ENCODE measurements around the gene CLHC1. TPM values are rescaled to one million over a fixed set of nuclear protein-coding genes. Genes with fewer than 3 reads are reported as not detected.

CLHC1 gene
- total and polyA plus RNA-seq, 2 donors (not counting 3 experiments of a cell fraction or from before 2014, with no cell fraction given), result 2.4 to 12.3 TPM

GRCh38 chr2:55135491-55135890 lies 96.6 kb downstream of the CLHC1 start:
- no peaks in the 10 kb centered on the region for H3K79me2 ChIP-seq (ENCODE audit: control insufficient read depth, insufficient read depth, low read length)
- no peak overlapping the region for H2AFZ ChIP-seq (ENCODE audit: low read depth, low read length)
- intact Hi-C loops (cut with micrococcal nuclease), result no loop called here
- no peaks in the 10 kb centered on the region for H3K27me3 ChIP-seq (ENCODE audit: control insufficient read depth in 2 of 2, insufficient read depth in 2 of 2, low read length in 2 of 2)
- dilution Hi-C loops (cut with MboI; ENCODE audit: extremely low pct_ligation_motif_present, low sequenced_read_pairs), result no loop called here
- H3K9me3 ChIP-seq (replicated peaks; ENCODE audit: control insufficient read depth, insufficient read depth, low read length), result no peaks in the 10 kb centered on the region
- no peak for TF ChIP-seq MAX (IDR thresholded peaks at IDR 0.05; ENCODE audit: insufficient read depth, insufficient read length)
- H3K9ac ChIP-seq (replicated peaks; ENCODE audit: extremely low read depth, insufficient read depth, low read length), result no peak overlapping the region
- BruUV-seq (replicated peaks), result no TSS peak
- H3K4me3 ChIP-seq (replicated peaks in 1 of 3; ENCODE audit: insufficient read depth in 1 of 3, low read depth in 1 of 3, low read length in 3 of 3), result no peak overlapping the region
- H3K9me1 ChIP-seq (replicated peaks; ENCODE audit: control insufficient read depth, extremely low read depth, insufficient read depth, low read length), result no peaks in the 10 kb centered on the region
- POLR2A ChIA-PET, result no interaction called here
- H3K4me2 ChIP-seq (ENCODE audit: insufficient read depth, low read length), result no peak overlapping the region
- DNase-seq (ENCODE audit: low read depth, low spot score) (no peak), FAIRE-seq (no peak)
- H3K36me3 ChIP-seq (ENCODE audit: control insufficient read depth in 2 of 2, extremely low read depth in 1 of 2, insufficient read depth in 2 of 2, low read length in 2 of 2), result no peaks in the 10 kb centered on the region
- CTCF ChIA-PET, result no interaction called here
- H3K4me1 ChIP-seq (ENCODE audit: control insufficient read depth, extremely low read depth, insufficient read depth, low read length), result peaks cover 11% of the 10 kb centered on the region
- H3K27ac ChIP-seq (ENCODE audit: insufficient read depth, low read depth, low read length), result no peak overlapping the region
- H4K20me1 ChIP-seq (replicated peaks; ENCODE audit: control insufficient read depth, extremely low read depth, insufficient read depth, low read length), result no peaks in the 10 kb centered on the region

- no peaks in the 10 kb centered on the region for H3K79me2 ChIP-seq (ENCODE audit: control insufficient read depth, insufficient read depth, low read length)
- DNase-seq (ENCODE audit: low read depth, low spot score) (no peak), FAIRE-seq (peak; percentile 33)
- H3K36me3 ChIP-seq (ENCODE audit: control insufficient read depth in 2 of 2, extremely low read depth in 1 of 2, insufficient read depth in 2 of 2, low read length in 2 of 2), result no peaks in the 10 kb centered on the region
- H3K27me3 ChIP-seq (ENCODE audit: control insufficient read depth in 2 of 2, insufficient read depth in 2 of 2, low read length in 2 of 2), result no peaks in the 10 kb centered on the region
- no peak overlapping the region for H3K27ac ChIP-seq (ENCODE audit: insufficient read depth, low read depth, low read length)
- H3K4me3 ChIP-seq (replicated peaks in 1 of 3; ENCODE audit: insufficient read depth in 1 of 3, low read depth in 1 of 3, low read length in 3 of 3), result no peak overlapping the region
- no peaks in the 10 kb centered on the region for H3K9me1 ChIP-seq (replicated peaks; ENCODE audit: control insufficient read depth, extremely low read depth, insufficient read depth, low read length)
- dilution Hi-C loops (cut with MboI; ENCODE audit: extremely low pct_ligation_motif_present, low sequenced_read_pairs), result no loop called here
- BruUV-seq (replicated peaks), result no TSS peak
- H3K9ac ChIP-seq (replicated peaks; ENCODE audit: extremely low read depth, insufficient read depth, low read length), result no peak overlapping the region
- ChIA-PET POLR2A (no interaction called here), CTCF (interaction anchor here (1.0 to 1.7 kb wide), 8 partner anchors 13 to 84 kb away, joined by 3 to 5 read pairs (median 4); partner anchors contain the start of gene RTN4)
- H3K9me3 ChIP-seq (replicated peaks; ENCODE audit: control insufficient read depth, insufficient read depth, low read length), result no peaks in the 10 kb centered on the region
- no peak overlapping the region for H2AFZ ChIP-seq (ENCODE audit: low read depth, low read length)
- no peak for TF ChIP-seq MAX (IDR thresholded peaks at IDR 0.05; ENCODE audit: insufficient read depth, insufficient read length)
- TF ChIP-seq MYC (IDR thresholded peaks at IDR 0.05; ENCODE audit: low read depth, low read length), result no peak
- TF ChIP-seq CTCF (IDR thresholded peaks at IDR 0.05; ENCODE audit: extremely low read depth in 1 of 2, insufficient read depth in 1 of 2, low read depth in 1 of 2, low read length in 2 of 2), result no peak
- intact Hi-C loops (cut with micrococcal nuclease), result no loop called here
- H3K4me2 ChIP-seq (ENCODE audit: insufficient read depth, low read length), result no peak overlapping the region
- peaks cover 11% of the 10 kb centered on the region for H3K4me1 ChIP-seq (ENCODE audit: control insufficient read depth, extremely low read depth, insufficient read depth, low read length)
- no peaks in the 10 kb centered on the region for H4K20me1 ChIP-seq (replicated peaks; ENCODE audit: control insufficient read depth, extremely low read depth, insufficient read depth, low read length)
These were observed 97.8 kb downstream of the CLHC1 start for GRCh38 chr2:55134316-55134706.

All from endothelial cell of umbilical vein (primary cell).